Measurements from ENCODE around the gene TUBGCP5. TPM values are rescaled to one million over a fixed set of nuclear protein-coding genes. Genes with fewer than 3 reads are reported as not detected.

Gene TUBGCP5
- polyA plus RNA-seq, 1 donor from 2014 or later = 23.3 TPM

- H3K4me3 ChIP-seq (ENCODE audit: low read length) = no peak overlapping the region
- H3K27ac ChIP-seq (ENCODE audit: low read length) = no peak overlapping the region
- H3K4me2 ChIP-seq (ENCODE audit: low read length) = no peak overlapping the region
- H3K79me2 ChIP-seq (replicated peaks; ENCODE audit: insufficient read depth, low read length) = peaks cover 10% of the 10 kb centered on the region
- no peak overlapping the region for H2AFZ ChIP-seq (ENCODE audit: low read depth, low read length)
- no peaks in the 10 kb centered on the region for H4K20me1 ChIP-seq (ENCODE audit: insufficient read depth)
- peaks cover 12% of the 10 kb centered on the region for H3K36me3 ChIP-seq (ENCODE audit: insufficient read depth, low read length)
- no peaks in the 10 kb centered on the region for H3K27me3 ChIP-seq (ENCODE audit: insufficient read depth, low read depth, low read length)
- H3F3A ChIP-seq (ENCODE audit: insufficient read depth, low read length, poor library complexity, severe bottlenecking) = no peaks in the 10 kb centered on the region
- no peak overlapping the region for H3K9ac ChIP-seq (ENCODE audit: low read length)
- TF ChIP-seq RAD21 (conservative IDR thresholded peaks at IDR 0.05) (peak; percentile 19), SMC3 (conservative IDR thresholded peaks at IDR 0.05; ENCODE audit: poor library complexity) (peak; percentile 32), EP300 (conservative IDR thresholded peaks at IDR 0.05; ENCODE audit: poor library complexity, severe bottlenecking) (no peak)
- TF ChIP-seq, protein P1, sequence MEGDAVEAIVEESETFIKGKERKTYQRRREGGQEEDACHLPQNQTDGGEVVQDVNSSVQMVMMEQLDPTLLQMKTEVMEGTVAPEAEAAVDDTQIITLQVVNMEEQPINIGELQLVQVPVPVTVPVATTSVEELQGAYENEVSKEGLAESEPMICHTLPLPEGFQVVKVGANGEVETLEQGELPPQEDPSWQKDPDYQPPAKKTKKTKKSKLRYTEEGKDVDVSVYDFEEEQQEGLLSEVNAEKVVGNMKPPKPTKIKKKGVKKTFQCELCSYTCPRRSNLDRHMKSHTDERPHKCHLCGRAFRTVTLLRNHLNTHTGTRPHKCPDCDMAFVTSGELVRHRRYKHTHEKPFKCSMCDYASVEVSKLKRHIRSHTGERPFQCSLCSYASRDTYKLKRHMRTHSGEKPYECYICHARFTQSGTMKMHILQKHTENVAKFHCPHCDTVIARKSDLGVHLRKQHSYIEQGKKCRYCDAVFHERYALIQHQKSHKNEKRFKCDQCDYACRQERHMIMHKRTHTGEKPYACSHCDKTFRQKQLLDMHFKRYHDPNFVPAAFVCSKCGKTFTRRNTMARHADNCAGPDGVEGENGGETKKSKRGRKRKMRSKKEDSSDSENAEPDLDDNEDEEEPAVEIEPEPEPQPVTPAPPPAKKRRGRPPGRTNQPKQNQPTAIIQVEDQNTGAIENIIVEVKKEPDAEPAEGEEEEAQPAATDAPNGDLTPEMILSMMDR (IDR thresholded peaks at IDR 0.05; ENCODE audit: poor library complexity, severe bottlenecking) = peak; percentile 51
- H3K9me2 ChIP-seq (ENCODE audit: insufficient read depth, low read length) = no peaks in the 10 kb centered on the region
- no peaks in the 10 kb centered on the region for H3K9me3 ChIP-seq (ENCODE audit: low read length)
Observed at GRCh38 chr15:23035964-23036566, 3.3 kb downstream of the TUBGCP5 start.

DNA sequence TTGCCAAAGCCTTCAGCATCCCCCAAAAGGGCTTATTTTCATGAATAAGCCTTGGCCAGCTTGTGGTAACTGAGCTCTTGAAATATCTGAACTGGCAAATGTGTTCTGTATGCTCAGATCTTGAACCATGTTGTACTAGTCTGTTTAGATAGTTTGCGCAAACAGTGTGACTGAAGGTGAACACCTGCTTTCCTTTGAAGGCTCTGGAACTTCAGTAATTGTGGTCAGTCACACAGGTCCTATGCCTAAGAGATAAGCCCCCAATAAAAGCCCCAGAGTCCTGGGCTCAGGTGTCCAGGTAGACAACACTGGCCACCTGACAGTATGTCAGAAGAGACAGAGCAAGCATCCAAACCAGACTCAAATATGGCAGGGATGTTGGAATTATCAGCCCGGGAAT, 5.4 kb downstream of the TUBGCP5 start:
- peaks cover 10% of the 10 kb centered on the region for H3K79me2 ChIP-seq (replicated peaks; ENCODE audit: insufficient read depth, low read length)
- H3K9ac ChIP-seq (ENCODE audit: low read length) = no peak overlapping the region
- no peaks in the 10 kb centered on the region for H4K20me1 ChIP-seq (ENCODE audit: insufficient read depth)
- no peaks in the 10 kb centered on the region for H3K27me3 ChIP-seq (ENCODE audit: insufficient read depth, low read depth, low read length)
- no peak overlapping the region for H3K4me3 ChIP-seq (ENCODE audit: low read length)
- peaks cover 12% of the 10 kb centered on the region for H3K36me3 ChIP-seq (ENCODE audit: insufficient read depth, low read length)
- H3K4me2 ChIP-seq (ENCODE audit: low read length) = no peak overlapping the region
- no peak overlapping the region for H3K27ac ChIP-seq (ENCODE audit: low read length)
- H2AFZ ChIP-seq (ENCODE audit: low read depth, low read length) = no peak overlapping the region
- TF ChIP-seq RAD21 (conservative IDR thresholded peaks at IDR 0.05) = no peak
- no peak for TF ChIP-seq TAF1 (IDR thresholded peaks at IDR 0.05; ENCODE audit: low read depth)
- no peak for TF ChIP-seq EP300 (conservative IDR thresholded peaks at IDR 0.05; ENCODE audit: poor library complexity, severe bottlenecking)
- no peak for TF ChIP-seq EZH2 (IDR thresholded peaks at IDR 0.05; ENCODE audit: borderline replicate concordance, insufficient read depth, low read length, poor library complexity, severe bottlenecking)
- TF ChIP-seq SMC3 (conservative IDR thresholded peaks at IDR 0.05; ENCODE audit: poor library complexity) = no peak
- no peaks in the 10 kb centered on the region for H3F3A ChIP-seq (ENCODE audit: insufficient read depth, low read length, poor library complexity, severe bottlenecking)
- no peaks in the 10 kb centered on the region for H3K9me2 ChIP-seq (ENCODE audit: insufficient read depth, low read length)
- no peaks in the 10 kb centered on the region for H3K9me3 ChIP-seq (ENCODE audit: low read length)

DNA sequence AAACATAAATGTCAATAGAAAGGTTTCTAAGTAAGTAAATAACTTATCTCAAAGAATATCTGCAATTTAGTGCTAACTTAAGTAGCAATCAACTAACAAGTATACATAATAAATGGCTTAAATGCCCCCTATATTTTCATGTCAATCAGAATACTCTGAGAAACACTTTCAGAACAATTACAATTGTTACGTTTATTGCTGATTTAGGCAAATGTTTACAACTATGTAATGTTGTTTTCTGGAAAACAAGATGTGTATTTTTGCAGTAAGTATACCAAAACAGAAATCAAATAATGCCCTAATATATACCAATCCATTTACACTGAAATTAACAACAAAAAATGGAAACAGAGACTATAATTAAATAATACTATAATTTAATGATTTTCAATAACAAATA, 13.2 kb downstream of the TUBGCP5 start:
- H3F3A ChIP-seq (ENCODE audit: insufficient read depth, low read length, poor library complexity, severe bottlenecking) = no peaks in the 10 kb centered on the region
- no peak overlapping the region for H3K4me2 ChIP-seq (ENCODE audit: low read length)
- H3K27ac ChIP-seq (ENCODE audit: low read length) = no peak overlapping the region
- peaks cover under 1% of the 10 kb centered on the region for H3K36me3 ChIP-seq (ENCODE audit: insufficient read depth, low read length)
- no peak overlapping the region for H3K4me3 ChIP-seq (ENCODE audit: low read length)
- no peaks in the 10 kb centered on the region for H3K79me2 ChIP-seq (replicated peaks; ENCODE audit: insufficient read depth, low read length)
- no peak overlapping the region for H3K9ac ChIP-seq (ENCODE audit: low read length)
- TF ChIP-seq EZH2 (IDR thresholded peaks at IDR 0.05; ENCODE audit: borderline replicate concordance, insufficient read depth, low read length, poor library complexity, severe bottlenecking) = no peak
- H2AFZ ChIP-seq (ENCODE audit: low read depth, low read length) = no peak overlapping the region
- H4K20me1 ChIP-seq (ENCODE audit: insufficient read depth) = no peaks in the 10 kb centered on the region
- no peaks in the 10 kb centered on the region for H3K9me3 ChIP-seq (ENCODE audit: low read length)
- no peaks in the 10 kb centered on the region for H3K27me3 ChIP-seq (ENCODE audit: insufficient read depth, low read depth, low read length)
- H3K9me2 ChIP-seq (ENCODE audit: insufficient read depth, low read length) = no peaks in the 10 kb centered on the region

DNA sequence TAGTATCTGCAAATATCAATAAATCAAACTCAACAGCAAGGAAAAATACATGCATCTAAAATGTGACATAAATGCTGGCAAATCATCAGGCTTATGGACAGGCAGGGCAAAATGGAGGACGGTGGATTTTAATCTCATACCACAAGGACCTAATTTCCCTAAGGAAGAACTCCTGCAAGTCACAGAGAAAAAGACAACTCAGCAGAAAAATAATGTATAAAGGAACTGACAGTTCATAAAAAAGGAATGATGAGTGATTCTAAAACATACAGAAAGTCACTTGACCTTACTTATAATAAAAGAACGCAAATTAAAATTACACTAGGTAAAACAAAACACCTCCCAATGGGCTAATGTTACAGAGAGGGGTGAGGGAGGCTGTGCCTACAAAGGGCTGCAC, 17.2 kb downstream of the TUBGCP5 start:
- Histone ChIP-seq H3K4me2 (ENCODE audit: low read length) (no peak overlapping the region), H3F3A (ENCODE audit: insufficient read depth, low read length, poor library complexity, severe bottlenecking) (no peaks in the 10 kb centered on the region), H3K79me2 (replicated peaks; ENCODE audit: insufficient read depth, low read length) (no peaks in the 10 kb centered on the region), H3K27ac (ENCODE audit: low read length) (no peak overlapping the region), H3K9me2 (ENCODE audit: insufficient read depth, low read length) (no peaks in the 10 kb centered on the region), H3K9ac (ENCODE audit: low read length) (no peak overlapping the region), H3K4me3 (ENCODE audit: low read length) (no peak overlapping the region), H4K20me1 (ENCODE audit: insufficient read depth) (no peaks in the 10 kb centered on the region), H2AFZ (ENCODE audit: low read depth, low read length) (no peak overlapping the region), H3K36me3 (ENCODE audit: insufficient read depth, low read length) (peaks cover 10% of the 10 kb centered on the region), H3K27me3 (ENCODE audit: insufficient read depth, low read depth, low read length) (no peaks in the 10 kb centered on the region), H3K9me3 (ENCODE audit: low read length) (no peaks in the 10 kb centered on the region)
- TF ChIP-seq TAF1 (IDR thresholded peaks at IDR 0.05; ENCODE audit: low read depth) = no peak
- TF ChIP-seq MXI1 (conservative IDR thresholded peaks at IDR 0.05; ENCODE audit: poor library complexity, severe bottlenecking) = no peak
- no peak for TF ChIP-seq RAD21 (conservative IDR thresholded peaks at IDR 0.05)
- TF ChIP-seq EZH2 (IDR thresholded peaks at IDR 0.05; ENCODE audit: borderline replicate concordance, insufficient read depth, low read length, poor library complexity, severe bottlenecking) = no peak
- TF ChIP-seq, protein P1 (IDR thresholded peaks at IDR 0.05; ENCODE audit: poor library complexity, severe bottlenecking) = no peak
- TF ChIP-seq POLR2AphosphoS5 (IDR thresholded peaks at IDR 0.05) = no peak
- TF ChIP-seq, protein P2, sequence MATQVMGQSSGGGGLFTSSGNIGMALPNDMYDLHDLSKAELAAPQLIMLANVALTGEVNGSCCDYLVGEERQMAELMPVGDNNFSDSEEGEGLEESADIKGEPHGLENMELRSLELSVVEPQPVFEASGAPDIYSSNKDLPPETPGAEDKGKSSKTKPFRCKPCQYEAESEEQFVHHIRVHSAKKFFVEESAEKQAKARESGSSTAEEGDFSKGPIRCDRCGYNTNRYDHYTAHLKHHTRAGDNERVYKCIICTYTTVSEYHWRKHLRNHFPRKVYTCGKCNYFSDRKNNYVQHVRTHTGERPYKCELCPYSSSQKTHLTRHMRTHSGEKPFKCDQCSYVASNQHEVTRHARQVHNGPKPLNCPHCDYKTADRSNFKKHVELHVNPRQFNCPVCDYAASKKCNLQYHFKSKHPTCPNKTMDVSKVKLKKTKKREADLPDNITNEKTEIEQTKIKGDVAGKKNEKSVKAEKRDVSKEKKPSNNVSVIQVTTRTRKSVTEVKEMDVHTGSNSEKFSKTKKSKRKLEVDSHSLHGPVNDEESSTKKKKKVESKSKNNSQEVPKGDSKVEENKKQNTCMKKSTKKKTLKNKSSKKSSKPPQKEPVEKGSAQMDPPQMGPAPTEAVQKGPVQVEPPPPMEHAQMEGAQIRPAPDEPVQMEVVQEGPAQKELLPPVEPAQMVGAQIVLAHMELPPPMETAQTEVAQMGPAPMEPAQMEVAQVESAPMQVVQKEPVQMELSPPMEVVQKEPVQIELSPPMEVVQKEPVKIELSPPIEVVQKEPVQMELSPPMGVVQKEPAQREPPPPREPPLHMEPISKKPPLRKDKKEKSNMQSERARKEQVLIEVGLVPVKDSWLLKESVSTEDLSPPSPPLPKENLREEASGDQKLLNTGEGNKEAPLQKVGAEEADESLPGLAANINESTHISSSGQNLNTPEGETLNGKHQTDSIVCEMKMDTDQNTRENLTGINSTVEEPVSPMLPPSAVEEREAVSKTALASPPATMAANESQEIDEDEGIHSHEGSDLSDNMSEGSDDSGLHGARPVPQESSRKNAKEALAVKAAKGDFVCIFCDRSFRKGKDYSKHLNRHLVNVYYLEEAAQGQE (IDR thresholded peaks at IDR 0.05; ENCODE audit: borderline replicate concordance) = no peak
- no peak for TF ChIP-seq SMC3 (conservative IDR thresholded peaks at IDR 0.05; ENCODE audit: poor library complexity)
- no peak for TF ChIP-seq EP300 (conservative IDR thresholded peaks at IDR 0.05; ENCODE audit: poor library complexity, severe bottlenecking)
